Measurements from ENCODE around the gene JUNB. TPM values are rescaled to one million over a fixed set of nuclear protein-coding genes. Genes with fewer than 3 reads are reported as not detected.

JUNB gene
- total and polyA plus RNA-seq, 2 of the 13 experiments (the other 11 are each of a cell fraction or from before 2014, with no cell fraction given): 7.7 to 8.2 TPM

- ChIA-PET POLR2A (interaction anchor here (0.7 to 4.0 kb wide), 7 partner anchors 8 to 67 kb away, joined by 3 to 47 read pairs (median 3); partner anchors contain the start of genes GET3 and JUNB), CTCF (ENCODE audit: low intra/inter-chr PET ratio, low total read pairs) (no interaction called here)
These were observed 9.1 kb downstream of the JUNB start for GRCh38 chr19:12800466-12800770.

More at GRCh38 chr19:12800466-12800770, 9.1 kb downstream of the JUNB start:
- ATAC-seq (no peak), FAIRE-seq (no peak), DNase-seq (ENCODE audit: low spot score) (no peak)
- peak overlapping the region; percentile 88 for H3K4me2 ChIP-seq (ENCODE audit: low read depth, low read length)
- in situ Hi-C loops (cut with HindIII; ENCODE audit: extremely low pct_ligation_motif_present, low pct_unique_long_range_greater_than_20kb): loop anchor here (5.0 kb wide), 1 partner anchor 33 kb away; no protein-coding TSS in a partner anchor
- TF ChIP-seq, protein P1, sequence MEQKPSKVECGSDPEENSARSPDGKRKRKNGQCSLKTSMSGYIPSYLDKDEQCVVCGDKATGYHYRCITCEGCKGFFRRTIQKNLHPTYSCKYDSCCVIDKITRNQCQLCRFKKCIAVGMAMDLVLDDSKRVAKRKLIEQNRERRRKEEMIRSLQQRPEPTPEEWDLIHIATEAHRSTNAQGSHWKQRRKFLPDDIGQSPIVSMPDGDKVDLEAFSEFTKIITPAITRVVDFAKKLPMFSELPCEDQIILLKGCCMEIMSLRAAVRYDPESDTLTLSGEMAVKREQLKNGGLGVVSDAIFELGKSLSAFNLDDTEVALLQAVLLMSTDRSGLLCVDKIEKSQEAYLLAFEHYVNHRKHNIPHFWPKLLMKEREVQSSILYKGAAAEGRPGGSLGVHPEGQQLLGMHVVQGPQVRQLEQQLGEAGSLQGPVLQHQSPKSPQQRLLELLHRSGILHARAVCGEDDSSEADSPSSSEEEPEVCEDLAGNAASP (CRISPR knock-in tag; IDR thresholded peaks at IDR 0.05; ENCODE audit: borderline replicate concordance): no peak
- TF ChIP-seq, protein P2, sequence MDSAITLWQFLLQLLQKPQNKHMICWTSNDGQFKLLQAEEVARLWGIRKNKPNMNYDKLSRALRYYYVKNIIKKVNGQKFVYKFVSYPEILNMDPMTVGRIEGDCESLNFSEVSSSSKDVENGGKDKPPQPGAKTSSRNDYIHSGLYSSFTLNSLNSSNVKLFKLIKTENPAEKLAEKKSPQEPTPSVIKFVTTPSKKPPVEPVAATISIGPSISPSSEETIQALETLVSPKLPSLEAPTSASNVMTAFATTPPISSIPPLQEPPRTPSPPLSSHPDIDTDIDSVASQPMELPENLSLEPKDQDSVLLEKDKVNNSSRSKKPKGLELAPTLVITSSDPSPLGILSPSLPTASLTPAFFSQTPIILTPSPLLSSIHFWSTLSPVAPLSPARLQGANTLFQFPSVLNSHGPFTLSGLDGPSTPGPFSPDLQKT (CRISPR knock-in tag; IDR thresholded peaks at IDR 0.05; ENCODE audit: borderline replicate concordance): no peak
- no peak for TF ChIP-seq ZKSCAN1 (IDR thresholded peaks at IDR 0.05; ENCODE audit: low read length)
- TF ChIP-seq TFAP4 (IDR thresholded peaks at IDR 0.05; ENCODE audit: borderline replicate concordance, low read depth): no peak
- TF ChIP-seq ZFX (CRISPR knock-in tag; IDR thresholded peaks at IDR 0.05; ENCODE audit: low read depth): no peak
- no peak for TF ChIP-seq ARNT2 (CRISPR knock-in tag; IDR thresholded peaks at IDR 0.05; ENCODE audit: low read depth)
- TF ChIP-seq SP4 (CRISPR knock-in tag; IDR thresholded peaks at IDR 0.05): 0 out of 2 replicates have a peak, but pooled peaks have one; percentile 10
- H2AFZ ChIP-seq (ENCODE audit: low read length): no peak overlapping the region
- no peaks in the 10 kb centered on the region for H3K9me3 ChIP-seq (ENCODE audit: low read length)
- no peaks in the 10 kb centered on the region; a peak in 1 of 5 replicates for H3K27me3 ChIP-seq (ENCODE audit: control insufficient read depth in 1 of 2, insufficient read depth in 2 of 2, low read length in 2 of 2)
- peak overlapping the region; percentile 92 for H3K27ac ChIP-seq (ENCODE audit: extremely low read length, insufficient read depth, low read length)
- intact Hi-C loops (cut with micrococcal nuclease; ENCODE audit: unreplicated experiment): no loop called here
- H3K4me1 ChIP-seq (ENCODE audit: insufficient read depth, low read length): peaks cover 33% of the 10 kb centered on the region
- H4K20me1 ChIP-seq (ENCODE audit: insufficient read depth, low read length): peaks cover 5% of the 10 kb centered on the region; the same call in 1 of the 2 replicates
- no TSS peak for BruUV-seq (replicated peaks)
- peak overlapping the region; percentile 81 to 100 (median 93) for H3K4me3 ChIP-seq (replicated peaks in 1 of 3; ENCODE audit: insufficient read depth in 1 of 3, low read depth in 2 of 3, low read length in 3 of 3)
- H3K79me2 ChIP-seq (ENCODE audit: insufficient read depth, low read length): peaks cover 14% of the 10 kb centered on the region
- H3K9ac ChIP-seq (ENCODE audit: insufficient read depth, low read depth, low read length): peak overlapping the region; percentile 99
- peaks cover 2 to 12% of the 10 kb centered on the region in 2 experiments; a peak in 4 of 5 replicates for H3K36me3 ChIP-seq (replicated peaks in 1 of 2; ENCODE audit: control insufficient read depth in 1 of 2, insufficient read depth in 2 of 2, low read length in 2 of 2)
- 80% methylated on average over 1 of the region's 1 CpG for WGBS (ENCODE audit: low lambda C conversion rate)

All from HepG2 (cell line).